Astrocyte of the cerebellum (primary cell): ENCODE data around the gene RASAL1.

Source experiments
- DNase-seq: peaks from one replicate; pipeline ENCODE4 v3.0.0-alpha.2; 2011; ENCODE audit warnings: low read depth
- H3K4me3 ChIP-seq: 2 replicates; pipeline ENCODE4 v1.5.1; 2011; ENCODE audit warnings: mild to moderate bottlenecking, low read depth, low read length, moderate library complexity
- CTCF ChIP-seq: IDR thresholded peaks from 2 replicates; pipeline ENCODE4 v1.5.1; 2012; ENCODE audit warnings: low read length, low read depth, moderate library complexity, mild to moderate bottlenecking; ENCODE audit errors: missing control alignments
- in situ Hi-C: cut with HindIII; loops from 2 replicates; pipeline ENCODE4 v1.10.0; 2017; ENCODE audit warnings: low sequenced_read_pairs

Gene RASAL1

GRCh38 chr12:113093409-113094101, 42.0 kb downstream of the RASAL1 start:
- DNase-seq, result no peak
- no peak overlapping the region for H3K4me3 ChIP-seq
- no peak for TF ChIP-seq CTCF
- in situ Hi-C loops, result no loop called here

GRCh38 chr12:113092607-113093408, 42.8 kb downstream of the RASAL1 start:
- in situ Hi-C loops, result no loop called here
- no peak for DNase-seq
- no peak overlapping the region for H3K4me3 ChIP-seq
- no peak for TF ChIP-seq CTCF

- DNase-seq, result no peak
- in situ Hi-C loops, result no loop called here
- H3K4me3 ChIP-seq, result no peak overlapping the region
- TF ChIP-seq CTCF, result no peak
Observed at GRCh38 chr12:113091506-113091905, 44.1 kb downstream of the RASAL1 start.

GRCh38 chr12:113090740-113091139, 44.8 kb downstream of the RASAL1 start:
- in situ Hi-C loops, result no loop called here
- TF ChIP-seq CTCF, result no peak
- no peak for DNase-seq
- H3K4me3 ChIP-seq, result no peak overlapping the region

GRCh38 chr12:113089839-113090238, 45.7 kb downstream of the RASAL1 start:
- H3K4me3 ChIP-seq, result no peak overlapping the region
- in situ Hi-C loops, result no loop called here
- no peak for DNase-seq
- TF ChIP-seq CTCF, result no peak

- in situ Hi-C loops, result no loop called here
- H3K4me3 ChIP-seq, result no peak overlapping the region
- no peak for DNase-seq
- TF ChIP-seq CTCF, result no peak
Observed at GRCh38 chr12:113088971-113089756, 46.4 kb downstream of the RASAL1 start.
